SW 1271 (cell line): Measurements from ENCODE around the gene VPS26C.

Experiments used
- DNase-seq, 2 experiments: peaks; one replicate each; lab custom pipeline; 2025; lab: John Stamatoyannopoulos, UW

The VPS26C gene

DNA sequence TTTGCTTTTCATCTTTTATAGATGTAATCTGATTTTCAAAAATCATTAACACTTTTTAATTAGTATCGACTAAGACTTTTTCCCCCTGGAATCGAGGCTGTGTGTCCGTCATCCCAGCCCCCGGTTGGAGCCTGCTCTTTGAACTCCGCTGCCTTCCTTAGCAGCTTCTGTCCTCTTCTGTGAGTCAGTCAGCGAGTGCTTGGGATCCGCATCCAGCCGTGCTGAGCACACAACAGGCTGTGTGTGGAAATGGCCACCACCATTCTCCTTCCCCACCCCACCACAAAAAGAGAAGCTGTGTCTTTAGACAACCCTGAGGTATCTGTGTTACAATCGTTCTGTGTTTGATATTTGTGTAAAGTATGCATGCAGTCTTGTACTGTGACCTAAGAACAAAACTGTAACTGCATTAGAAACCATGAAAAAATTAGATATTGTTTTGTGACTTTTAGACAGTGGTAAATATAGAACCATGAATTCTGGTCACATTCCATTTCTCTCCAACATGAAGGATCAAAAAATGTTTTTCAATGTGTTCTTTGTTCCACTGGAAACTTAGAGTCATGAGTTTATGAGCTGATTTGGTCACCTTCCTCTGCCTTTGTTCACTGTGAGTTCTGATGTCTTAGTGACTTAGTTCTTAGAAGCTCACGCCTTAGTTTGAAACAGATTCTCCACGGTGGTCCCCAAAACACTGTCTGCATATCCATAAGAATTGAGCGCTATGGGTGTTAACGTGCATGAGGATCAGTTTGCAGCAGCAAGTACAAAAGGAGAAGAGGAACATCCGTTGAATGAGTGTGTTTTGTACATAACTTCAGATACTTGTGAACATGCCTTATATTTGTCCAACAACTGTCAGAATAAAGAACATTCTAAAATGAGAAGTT, 64.7 kb downstream of the VPS26C start:
- no peak for DNase-seq

DNA sequence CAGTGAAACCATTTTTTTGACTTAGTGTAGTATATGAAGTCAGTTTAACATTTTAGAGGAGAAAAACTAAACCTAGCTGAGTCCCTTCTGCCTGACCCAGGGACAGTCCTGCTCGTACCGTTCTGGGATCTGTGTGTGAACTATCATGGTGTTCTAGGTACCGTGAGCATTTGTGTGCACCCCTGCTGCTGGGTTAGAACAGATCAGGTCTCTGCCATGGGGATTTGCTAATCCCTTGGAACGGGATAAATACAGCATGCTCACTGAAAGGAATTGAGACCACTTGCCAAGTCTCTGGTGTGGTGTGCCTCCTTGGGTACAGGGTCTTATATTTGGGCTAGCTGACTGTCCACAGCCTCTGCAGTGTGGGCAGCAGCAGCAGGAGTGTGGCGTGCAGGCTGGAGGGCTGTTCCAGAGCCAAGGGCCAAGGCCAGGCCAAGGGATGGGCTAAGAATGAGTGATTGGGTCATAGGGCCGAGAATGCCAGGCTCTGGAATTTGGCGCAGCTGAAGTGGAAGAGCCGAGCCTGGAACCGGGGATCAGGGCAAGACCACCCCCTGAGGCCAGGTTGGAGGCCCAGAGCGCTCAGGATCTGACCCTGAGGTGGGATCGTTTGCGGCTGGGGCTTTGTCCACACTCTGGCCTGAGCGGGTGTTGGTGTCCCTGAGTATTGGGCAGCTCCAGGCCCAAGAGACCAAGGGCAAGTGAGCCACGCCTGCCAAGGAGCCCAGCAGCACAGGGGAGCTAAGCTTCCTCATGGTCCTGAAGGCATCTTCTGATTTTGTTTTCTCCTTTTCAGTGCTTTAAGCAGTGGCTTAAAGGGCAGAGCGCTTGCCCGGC, 66.3 kb downstream of the VPS26C start:
- DNase-seq = no peak

DNA sequence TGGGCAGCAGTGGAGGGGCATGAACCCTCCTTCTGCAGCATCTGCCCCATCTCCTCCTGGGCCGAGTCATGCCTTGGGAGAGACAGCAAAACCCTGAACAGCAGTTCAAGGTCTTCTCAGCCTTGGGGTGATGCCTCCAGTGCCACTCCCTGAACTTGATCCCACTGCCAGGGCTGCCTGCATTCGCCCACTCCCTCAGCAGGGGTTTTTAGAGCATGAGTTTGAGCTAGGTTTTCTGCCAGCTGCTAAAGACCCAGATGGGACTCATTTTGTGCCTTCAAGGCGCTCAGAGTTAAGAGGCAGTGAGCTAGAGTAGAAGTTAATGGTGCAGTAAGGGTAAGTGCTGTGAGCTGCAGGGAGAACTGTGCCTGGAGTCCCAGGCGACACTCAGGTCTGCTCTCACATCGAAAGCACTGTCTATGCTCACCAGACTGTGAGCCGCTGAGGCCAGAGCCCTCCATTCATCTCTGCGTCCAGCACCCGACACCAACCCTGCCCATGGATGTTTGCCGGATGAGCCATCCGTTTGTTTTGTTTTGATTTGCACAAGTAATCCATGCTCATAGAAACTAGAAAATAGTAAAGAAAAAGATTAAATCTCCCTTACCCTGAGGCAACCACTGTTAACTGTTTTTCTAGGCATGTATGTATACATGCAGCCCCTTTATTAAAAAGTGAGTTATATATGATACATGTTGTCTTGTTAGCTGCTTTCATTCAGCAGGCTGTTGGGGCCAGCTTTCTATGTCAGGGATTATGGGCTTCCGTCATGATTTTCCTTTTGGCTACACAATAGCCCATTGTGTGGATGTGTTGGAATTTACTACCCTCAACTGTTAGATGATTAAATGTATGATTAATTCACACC, 67.8 kb downstream of the VPS26C start:
- DNase-seq = no peak

DNA sequence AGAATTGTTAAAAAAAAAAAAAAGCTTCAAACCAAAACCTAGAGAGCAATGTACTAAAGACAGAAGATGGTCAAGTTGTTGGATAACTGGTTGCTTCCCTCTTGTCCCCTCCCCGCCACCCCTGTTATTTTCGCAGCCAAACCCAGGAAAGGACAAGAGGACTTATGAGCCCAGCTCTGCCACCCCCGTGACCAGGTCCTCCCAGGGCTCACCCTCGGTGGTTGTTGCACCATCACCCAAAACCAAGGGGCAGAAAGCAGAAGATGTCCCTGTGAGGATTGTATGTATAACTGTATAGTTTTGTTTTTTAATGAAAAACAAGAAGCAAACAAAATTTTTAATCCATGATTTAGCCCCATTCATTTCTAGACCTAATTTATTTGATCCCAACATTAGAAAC, 69.4 kb downstream of the VPS26C start:
- no peak for DNase-seq

DNA sequence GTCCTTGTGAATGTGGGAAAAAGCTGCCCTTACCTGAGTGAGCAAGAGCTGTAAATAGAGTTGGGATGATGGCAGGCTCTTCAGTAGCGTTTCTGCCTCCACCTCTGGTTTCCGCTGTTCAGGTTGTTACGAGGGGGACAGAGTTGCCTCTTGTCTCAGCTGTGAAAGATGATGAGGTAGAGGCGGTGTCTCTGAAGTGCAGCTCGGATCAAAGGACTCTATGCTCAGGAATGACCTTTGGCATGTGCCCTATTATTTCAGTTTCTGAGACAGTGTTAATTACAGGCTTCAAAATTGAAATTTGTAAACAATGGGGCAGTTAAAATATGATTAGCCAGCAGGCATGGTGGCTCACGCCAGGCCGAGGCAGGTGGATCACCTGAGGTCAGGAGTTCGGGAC, 70.3 kb downstream of the VPS26C start:
- no peak for DNase-seq

DNA sequence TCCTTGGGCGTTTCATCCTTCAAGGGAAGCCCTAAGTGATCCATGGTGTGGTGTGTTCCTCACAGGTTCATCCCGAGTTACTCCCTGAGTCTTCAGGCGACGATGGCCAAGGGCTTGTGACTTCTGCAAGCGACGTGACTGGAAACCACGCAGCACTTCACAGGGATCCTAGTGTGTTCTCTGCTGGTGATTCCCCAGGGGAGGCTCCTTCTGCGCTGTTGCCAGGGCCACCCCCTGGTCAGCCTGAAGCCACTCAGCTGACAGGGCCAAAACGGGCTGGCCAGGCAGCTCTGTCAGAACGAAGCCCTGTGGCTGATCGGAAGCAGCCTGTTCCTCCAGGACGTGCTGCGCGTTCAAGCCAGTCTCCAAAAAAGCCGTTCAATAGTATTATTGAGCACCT, 71.5 kb downstream of the VPS26C start:
- DNase-seq = no peak

DNA sequence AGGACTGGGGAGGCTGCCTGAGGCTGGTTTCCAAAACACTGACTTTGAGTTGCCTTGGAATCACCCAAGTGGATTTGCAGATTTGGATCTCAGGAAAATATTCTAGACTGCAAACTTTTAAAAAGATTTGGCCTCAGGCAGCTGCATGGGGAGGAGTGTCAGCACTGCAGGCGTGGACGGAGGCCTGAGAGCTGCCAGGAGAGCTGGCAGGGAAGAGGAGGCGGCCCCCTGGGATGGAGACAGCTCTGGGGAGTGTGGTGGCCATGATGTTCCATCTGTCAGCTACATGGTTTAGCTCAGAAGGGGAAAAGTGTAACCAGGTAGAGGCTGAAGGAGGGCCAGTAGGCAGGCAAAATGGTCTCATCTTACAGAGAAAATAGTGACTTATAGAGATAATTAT, 72.1 kb downstream of the VPS26C start:
- no peak for DNase-seq

DNA sequence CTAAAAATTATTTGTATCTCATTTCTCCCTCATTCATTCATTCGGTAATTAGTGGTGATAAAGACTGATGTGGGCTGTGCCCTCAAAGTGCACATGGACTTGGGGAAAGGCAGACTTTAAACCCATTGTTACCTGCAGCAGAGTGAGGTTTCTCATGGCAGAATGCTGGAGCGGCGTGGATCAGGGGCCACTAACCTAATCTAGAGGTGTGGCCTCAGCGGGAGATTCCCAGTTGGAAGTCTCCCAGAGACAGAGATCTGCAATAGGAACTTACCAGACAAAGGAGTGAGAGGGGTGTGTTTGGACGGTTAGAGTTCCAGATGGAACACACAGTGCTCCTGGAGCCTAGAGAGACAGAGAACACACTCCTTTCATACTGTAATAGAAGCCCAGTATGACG, 73.5 kb downstream of the VPS26C start:
- DNase-seq = no peak

DNA sequence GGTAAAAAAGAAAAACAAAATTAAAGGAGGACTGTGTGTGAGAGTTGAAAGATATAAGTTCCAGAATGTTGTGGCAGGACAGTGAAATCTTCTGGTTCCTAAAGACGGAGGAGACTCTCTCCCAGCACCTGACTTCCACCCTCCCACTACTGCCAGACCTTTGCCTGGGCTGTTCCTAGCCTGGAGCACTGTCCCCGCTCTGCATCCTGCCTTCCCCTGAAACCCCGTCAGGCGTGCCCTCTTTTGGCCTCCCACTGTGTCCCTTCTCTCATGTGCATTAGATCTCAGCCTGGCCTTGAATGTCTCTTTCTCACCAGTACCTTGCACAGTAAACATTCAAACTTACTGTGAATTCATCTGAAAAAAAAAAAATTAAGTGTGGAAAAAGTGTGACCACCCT, 74.1 kb downstream of the VPS26C start:
- DNase-seq = no peak

DNA sequence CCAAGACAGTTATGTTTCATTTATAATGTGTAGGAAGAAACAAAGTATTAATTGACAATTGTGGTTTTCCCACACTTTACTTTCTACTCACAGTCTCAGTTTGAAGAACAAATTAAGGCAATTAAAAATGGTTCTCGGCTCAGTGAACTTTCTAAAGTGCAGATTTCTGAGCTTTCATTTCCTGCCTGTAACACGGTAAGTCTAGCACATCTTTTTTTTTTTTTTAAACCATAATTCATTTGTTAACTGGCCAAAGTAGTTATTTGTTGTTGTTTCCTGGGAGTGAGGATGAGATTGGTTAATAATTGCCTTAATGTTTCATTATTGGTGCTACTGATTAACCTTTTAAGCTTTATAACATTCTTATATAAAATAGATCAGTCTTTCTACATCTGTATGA, 75.1 kb downstream of the VPS26C start:
- no peak for DNase-seq

DNA sequence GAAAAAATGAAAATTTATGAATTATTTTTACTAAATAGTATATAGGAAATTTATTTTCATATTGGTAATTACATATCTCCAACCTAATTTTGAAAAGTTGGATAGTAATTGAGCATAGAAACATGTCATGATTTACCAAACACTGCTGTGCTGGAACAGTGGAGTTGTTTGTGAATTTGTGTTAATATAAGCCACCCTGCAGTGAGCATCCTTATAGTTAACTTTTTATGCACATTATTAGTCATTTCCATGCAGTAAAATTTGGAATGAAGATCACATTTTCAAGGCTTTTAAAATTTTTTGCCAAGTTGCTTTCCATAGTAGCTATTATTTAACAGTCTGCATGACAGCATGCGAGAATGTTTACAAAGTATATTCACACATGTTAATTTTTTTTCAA, 78.3 kb downstream of the VPS26C start:
- DNase-seq = no peak

DNA sequence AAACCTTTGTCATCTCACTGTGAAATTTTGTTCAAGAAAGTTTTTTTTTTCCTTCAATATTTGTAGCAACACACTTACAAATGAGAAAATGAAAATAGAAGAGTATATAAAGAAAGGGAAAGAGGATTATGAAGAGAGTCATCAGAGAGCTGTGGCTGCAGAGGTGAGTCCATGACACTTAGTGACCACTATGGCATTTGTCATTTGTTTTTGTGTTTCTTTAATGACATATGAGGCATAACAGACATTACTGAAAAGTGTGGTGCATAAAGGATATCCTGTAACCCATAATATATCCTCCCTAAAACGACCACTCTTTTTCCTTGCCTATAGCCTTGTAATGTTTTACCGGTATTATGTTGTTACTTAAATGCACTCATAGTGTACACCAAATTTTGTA, 80.2 kb downstream of the VPS26C start:
- DNase-seq = no peak

DNA sequence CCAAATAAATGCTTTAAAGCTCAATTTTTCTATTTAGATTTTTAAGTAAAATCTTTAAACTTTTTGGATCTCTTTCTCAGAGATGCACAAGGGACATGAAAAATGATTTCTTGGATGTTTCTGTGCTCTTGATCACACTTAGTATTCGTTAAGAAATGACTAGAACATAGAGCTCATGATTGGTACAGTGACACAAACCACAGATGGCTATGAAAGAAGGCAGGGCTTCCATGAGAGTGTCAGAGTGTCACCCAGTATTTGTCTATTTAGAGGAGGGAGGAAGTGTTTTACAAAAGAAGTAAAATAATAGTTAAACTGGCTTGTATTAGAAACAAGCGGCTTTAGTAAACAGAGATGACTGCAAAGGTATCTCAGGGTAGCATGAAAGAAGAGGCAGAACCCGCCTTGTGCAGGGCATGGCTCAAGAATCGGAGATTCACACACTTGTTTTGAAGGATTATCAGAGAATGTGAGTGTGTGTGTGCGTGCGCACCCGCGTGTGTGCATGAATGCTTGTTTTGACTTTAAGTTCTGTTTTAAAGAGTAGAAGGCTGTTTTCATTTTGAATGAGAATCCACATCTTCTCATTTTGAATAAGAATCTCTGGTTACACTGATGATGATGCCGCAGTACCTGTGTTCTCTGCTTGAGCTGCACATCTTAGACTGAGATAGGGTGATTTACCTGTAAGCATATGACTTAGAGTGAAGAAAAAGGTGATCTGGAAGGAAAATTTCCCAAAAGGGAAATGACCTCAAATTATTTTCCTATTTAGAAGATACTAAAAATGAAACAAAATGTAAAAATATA, 82.1 kb downstream of the VPS26C start:
- no peak for DNase-seq

DNA sequence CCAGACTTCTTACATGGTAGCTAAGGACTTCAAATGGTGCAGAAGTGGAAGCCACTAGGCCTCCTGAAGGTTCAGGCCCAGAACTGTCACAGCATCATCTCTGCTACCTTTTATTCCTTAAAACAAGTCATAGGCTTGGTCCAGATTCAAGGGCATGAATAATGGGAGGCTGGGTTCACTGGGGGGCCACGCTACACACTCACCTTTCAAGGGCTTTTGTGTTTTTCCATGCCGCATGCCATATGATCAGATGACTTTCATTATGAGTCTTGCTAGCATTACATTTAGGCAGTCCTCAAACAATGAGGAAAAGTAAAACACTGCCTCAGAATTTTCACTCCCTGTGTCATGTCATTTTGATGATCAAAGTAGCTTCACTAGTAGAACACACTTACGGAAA, 83.4 kb downstream of the VPS26C start:
- no peak for DNase-seq

DNA sequence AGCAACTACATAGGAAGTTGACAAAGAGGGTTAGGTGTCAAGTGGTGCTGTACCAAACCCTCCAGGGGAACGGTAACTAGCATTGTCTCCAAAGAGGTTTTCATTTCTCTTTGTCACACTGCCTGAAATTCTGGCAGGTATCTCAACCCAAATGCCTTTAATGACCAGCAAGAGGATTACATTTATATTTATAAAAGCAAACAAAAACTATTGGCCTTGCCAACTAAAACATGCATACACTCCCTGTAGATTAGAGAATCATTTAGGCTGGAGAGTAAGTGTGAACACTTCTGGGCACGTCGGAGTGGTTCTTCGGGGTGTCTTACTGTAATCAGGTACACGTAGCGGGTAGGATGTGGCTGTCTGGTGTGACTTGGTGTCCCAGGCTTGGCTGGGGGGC, 84.9 kb downstream of the VPS26C start:
- no peak for DNase-seq

DNA sequence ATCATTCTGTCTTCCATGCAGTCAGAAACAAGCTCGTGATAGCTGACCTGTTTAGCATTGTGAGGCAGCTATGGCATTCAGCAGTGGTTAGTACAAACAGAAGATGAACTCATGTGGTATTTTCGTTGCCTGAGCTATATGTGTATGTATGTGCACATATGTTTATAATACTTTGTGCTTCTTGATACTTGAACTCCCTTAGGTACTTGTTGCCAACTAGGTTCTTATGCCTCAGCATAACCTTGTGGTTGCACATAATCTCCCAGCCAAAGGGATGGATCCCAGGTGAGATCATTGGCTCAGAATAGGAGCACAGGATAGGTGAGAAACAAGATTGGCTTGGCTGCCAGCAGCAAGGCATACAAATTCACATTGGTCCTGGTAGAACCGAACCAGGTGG, 86.1 kb downstream of the VPS26C start:
- no peak for DNase-seq

DNA sequence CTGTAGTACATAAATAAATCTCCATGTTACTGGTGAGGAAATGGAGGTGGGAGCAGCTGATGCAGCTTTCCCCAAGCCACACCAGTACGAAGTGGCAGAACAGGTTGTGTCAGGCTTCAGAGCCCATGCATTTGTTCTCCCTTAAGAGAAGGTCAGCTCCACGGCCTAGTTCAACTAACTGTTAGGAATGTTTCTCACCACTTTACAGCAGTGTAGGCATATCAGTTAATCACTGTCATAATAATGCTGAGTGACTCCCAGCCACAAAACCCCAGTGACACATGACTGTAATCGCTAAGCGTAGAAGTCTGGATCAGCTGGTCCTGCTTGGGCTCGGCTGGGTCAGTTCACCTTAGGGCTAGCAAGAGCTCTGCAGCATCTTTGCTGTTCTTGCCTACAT, 90.4 kb downstream of the VPS26C start:
- no peak for DNase-seq
